ENCODE data around the gene FAM107B.
"Not testable (repeated sequence)": the region's sequence is repeated elsewhere in the genome, so short reads cannot be mapped to it uniquely, and the experiment has no call there.

Gene FAM107B

DNA sequence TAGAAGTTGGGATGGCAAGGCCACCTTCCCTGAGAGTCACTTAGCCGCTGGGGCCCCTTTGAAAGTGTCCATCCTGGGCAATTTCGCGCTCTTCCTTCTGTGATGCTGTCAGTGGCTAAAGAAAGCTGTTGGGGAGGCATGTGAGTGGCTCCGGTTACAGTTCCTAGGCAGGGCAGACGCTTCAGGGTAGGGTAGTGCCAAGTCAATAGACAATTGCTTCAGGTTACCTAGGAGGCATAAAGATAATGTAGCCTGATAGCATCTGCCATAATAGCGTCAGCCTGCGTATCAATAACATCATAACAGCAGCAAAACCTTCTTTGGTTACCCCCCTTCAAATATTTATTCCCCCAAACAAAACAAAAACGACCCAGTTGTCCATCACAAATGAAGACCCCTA, at the start of gene FAM107B:
TSS of gene FAM107B (minus strand) at position 101 of the 400 bp plus-strand sequence. CDS start 234 bp downstream, outside the sequence.
- DNase-seq = no peak

DNA sequence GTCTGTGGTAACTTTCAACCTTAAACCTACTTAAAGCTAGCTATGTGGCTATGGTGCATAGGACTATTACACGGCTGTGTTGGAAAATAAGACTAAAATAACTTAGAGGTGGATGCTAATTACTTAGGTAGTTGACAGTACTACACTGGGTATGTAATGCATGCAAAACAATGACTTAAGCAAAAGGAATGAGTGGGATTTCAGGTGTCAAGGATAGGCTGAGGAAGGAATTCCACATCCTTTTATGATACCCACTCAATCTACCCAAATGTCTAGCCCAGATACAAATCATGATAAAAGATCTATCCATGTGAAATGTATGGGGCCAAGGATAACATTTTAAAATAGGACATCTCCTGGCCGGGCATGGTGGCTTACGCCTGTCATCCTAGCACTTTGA, 49.3 kb upstream of the FAM107B start:
- no peak for DNase-seq

DNA sequence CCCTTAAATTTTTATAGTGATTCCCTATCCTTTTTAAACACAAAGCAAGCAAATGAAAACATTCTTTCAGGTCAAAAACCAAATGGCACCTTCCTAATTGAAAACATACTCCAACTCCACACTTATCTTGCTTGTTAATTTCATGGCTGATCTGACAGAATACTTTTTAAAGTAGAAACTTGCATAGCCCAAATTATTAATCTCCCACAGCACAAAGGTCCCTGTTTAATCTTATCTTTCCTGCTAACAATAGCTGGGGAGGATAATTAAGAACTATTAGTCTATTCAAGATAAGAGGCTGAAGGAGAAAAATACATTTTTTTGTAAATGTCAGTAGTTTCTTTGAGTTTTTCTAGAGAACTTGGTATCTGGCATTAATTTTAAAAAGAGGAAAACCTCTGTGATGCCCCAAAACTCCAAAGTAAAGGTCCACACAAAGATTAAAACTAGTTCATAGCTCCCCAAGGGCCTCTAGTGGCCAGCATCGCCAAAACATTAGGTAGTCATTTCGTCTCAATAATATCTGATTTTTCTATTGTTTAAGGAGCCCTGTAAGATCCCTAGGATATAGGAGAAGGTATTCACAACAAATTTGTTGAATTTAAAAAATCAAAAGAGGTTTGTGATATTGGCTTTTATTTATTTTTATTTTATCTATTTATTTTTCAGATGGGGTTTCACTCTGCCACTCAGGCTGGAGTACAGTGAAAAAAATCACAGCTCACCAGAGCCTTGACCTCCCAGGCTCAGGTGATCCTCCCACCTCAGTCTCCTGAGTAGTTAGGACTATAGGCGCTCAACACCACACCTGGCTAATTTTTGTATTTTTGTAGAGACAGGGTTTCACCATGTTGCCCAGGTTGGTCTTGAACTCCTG, 48.4 kb upstream of the FAM107B start:
- DNase-seq = peak; percentile 53

DNA sequence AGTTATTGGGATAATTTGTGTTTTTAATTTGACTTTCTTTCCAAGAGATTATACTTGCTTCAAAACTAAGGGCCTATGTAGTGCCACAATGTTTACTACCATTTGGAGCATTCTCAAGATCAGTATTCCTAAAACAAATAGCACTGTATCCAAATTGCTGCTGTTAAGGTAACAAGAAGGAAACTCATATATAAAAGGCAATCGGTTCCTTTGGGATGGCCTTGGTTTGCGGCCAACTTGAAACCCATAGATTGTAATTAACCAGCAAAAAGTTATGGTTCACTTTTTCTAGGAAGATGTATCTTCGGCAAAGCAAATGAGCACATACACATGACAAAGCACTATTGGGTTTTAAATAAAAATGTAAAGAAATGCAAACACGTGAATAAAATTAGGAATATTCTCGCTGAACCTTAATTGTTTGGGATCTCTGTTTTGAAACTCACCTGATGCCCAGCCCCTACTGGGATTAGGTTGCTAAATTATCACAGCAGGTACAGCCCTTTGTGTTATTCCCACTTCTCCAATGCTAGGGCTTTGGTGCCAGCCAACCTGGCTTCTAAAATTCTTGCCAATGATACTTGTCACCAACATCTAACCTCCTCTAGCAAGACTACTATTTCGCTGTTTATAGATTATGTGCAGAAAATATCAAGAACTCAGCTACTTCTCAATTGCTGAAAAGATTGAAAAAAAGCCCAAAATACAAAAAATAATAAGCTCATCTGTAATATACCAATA, 47.1 kb upstream of the FAM107B start:
- no peak for DNase-seq

DNA sequence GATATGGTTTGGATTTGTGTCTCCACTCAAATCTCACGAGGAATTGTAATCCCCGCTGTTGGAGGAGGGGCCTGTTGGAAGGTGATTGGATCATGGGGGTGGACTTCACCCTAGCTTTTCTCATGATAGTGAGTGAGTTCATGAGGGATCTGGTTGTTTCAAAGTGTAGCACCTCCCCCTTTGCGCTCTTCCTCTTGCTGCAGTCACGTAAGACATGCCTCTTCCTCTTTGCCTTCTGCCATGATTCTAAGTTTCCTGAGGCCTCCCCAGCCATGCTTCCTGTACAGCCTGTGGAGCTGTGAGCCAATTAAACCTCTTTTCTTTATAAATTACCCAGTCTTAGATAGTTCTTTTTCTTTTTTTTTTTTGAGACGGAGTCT, 46.1 kb upstream of the FAM107B start:
- no peak for DNase-seq

DNA sequence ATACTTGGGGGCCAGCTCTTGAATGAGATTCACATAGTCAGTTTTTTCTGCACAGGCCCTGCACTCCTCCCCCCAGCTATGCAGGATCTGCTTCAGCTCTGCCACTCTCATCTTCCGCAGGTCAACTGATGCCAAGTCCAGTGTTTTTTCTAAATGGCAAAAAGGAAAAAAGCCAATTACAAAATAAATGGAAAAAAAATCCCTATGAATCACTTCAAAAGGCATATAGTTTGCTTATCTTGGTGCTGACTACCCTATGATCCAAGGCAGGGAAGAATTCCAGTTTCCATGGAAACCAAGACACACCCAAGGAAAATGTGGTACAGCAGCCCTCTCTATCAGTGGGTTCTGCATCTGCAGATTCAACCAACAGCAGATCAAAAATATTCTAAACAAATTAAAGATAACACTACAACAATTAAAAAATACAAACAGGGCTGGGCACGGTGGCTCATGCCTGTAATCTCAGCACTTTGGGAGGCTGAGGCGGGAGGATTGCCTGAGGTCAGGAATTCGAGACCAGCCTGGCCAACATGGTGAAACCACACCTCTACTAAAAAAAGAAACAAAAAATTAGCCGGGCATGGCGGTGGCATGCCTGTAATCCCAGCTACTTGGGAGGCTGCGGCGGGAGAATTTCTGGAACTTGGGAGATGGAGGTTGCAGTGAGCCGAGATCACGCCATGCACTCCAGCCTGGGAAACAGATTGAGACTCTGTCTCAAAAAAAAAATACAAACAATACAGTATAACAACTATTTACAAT, 45.5 kb upstream of the FAM107B start:
- no peak for DNase-seq

DNA sequence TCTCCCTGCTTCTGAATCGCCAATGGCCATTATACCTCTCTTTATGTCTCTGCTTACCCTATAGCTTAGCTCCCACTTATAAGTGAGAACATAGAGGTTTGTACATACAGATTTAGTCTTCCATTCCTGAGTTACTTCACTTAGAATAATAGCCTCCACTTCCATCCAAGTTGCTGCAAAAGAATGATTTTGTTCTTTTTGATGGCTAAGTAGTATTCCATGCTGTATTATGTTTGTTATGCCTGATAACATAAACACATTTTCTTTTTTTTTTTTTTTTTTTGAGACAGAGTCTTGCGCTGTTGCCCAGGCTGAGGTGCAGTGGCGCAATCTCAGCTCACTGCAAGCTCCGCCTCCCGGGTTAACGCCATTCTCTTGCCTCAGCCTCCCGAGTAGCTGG, 42.0 kb upstream of the FAM107B start:
- DNase-seq = not testable (repeated sequence)

DNA sequence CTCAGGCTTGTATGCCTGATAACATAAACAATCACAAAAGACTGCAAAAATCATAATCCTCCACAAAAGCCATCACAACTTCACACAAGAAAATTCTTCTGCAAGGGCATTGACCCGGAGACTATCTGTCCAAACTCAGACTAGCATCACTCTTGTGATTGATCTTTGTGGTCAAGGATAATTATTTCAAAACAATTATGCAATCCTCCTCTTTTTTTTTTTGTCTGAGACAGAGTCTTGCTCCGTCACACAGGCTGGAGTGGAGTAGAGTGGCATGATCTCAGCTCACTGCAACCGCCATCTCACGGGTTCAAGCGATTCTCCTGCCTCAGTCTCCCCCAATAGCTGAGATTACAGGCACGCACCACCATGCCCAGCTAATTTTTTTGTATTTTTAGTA, 41.0 kb upstream of the FAM107B start:
- DNase-seq = no peak

DNA sequence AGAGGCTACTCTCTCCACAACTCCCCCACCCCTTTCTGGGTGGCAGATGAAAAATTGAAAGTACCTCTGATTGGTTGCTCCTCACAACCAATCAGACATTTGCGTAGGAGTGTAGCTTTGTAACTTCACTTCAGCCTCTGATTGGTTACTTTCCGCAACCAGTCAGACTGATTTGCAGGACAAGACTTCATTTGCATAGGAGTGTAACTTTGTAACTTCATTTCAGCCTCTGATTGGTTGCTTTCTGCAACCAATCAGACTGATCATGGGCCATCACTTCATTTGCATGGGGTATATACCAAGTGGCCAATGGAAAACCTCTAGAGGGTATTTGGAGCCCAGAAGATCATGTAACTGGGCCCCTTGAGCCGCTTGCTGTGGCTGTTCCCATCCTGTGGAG, 37.6 kb upstream of the FAM107B start:
- no peak for DNase-seq

DNA sequence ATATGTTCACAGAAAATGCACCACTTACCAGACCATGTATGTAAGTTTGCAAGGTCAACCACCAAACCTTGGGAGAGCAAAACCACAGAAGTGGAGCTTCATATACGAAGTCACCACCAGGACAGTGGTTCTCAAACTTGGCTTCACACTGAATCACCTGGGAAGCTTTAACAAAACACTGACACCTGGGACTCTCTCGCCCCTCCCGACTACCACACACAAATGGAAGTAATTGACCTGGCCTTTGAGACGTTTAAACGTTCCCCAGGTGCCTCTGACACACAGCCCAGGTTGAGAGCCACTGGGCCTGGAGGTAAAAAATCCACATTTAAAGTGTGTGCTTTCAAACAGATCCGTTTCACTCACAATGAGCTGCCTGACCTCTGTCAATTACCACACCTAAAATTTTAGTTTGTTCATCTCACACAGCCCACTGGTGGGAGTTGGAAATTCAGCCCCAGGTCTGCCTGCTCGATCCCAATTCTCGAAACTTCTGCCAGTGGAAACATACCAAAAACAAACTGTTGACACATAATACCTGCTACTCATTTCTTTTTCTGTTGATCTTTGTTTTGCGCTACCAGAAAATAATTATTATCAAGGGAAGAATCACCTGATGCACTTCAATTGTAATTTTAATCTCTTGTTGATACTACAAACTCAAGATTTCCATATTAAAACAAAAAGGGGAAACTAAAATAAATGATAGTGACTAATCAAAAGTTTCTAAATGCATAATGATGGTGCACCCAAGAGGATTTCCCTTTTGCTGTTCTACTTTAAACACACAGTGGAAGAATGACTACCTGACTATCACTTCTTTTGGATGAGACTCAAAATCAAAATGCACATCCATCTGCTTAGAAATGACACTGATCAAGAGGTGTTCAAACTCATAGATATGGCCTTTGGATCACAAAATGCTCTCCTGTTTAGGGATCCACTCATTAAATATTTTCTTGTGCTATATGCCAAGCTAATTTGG, 36.6 kb upstream of the FAM107B start:
- DNase-seq = no peak

DNA sequence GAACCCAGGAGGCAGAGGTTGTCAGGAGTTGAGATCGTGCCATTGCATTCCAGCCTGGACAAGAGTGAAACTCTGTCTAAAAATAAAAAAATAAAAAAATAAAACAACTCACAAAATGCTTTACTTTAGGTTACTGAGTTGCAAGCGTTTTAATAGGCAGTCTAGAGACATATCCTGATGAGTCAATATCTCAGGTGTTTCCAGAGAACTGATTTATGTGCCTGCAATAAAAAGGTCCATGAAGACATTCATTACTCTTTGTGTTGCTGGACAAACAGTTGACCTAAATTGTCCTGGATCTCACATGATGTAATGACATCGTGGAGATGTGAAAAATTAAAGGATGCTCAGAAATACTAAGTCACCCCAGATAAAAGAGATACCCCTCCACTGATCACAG, 31.6 kb upstream of the FAM107B start:
- no peak for DNase-seq

DNA sequence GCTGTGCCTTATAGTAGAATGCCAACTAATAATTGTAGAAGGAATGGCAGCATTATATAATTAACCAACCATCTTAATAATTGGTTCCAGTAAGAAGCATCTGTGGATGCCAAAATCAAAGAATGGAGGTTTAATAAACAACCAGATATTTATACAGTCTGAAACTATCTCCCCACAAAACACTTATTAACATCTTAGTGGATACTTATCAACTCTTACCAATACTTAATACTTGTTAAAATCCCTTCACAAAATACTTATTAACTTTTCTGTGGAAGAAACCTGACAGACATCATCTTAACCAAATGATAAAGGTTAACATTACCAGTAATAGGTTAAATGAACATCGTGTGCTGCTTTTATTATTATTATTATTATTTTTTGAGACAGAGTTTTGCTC, 29.1 kb upstream of the FAM107B start:
- DNase-seq = no peak

DNA sequence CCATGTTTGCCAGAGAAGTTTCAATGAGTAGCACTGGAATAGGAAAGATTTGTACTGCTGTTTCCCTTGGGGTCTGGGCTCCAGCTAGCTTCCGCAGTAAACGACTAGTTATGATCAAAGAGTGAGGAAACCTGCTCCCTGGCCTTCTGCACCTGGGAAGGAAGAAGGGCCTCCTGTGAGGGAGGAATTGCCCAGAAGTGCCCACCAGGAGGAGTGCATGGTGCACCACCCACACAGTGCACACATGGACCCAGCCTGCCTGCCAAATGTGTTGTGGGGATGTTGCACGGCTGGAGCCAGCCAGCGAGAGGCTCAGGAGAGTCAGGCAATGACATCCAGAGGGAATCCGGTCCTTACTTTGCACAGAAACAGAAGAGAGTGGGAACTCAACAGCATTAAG, 27.0 kb upstream of the FAM107B start:
- DNase-seq = no peak

DNA sequence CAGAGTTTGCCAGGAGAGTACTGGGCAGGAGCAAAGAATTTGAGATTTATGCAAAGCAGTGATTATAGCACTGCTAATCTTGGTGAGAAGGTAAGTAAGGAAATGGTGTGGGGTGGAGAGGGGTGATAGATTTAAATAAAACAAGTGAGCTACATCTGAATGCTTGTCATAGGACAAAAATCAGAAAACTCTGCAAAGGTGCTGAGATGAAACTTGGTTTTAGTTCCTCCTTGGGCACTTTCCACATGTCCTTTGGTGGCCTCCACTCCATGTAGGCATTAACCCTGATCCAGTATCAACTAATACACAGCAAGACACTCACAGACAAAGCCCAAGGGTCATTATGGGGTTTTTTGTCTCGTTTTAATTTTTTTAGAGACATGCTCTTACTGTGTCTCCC, 25.7 kb upstream of the FAM107B start:
- no peak for DNase-seq

DNA sequence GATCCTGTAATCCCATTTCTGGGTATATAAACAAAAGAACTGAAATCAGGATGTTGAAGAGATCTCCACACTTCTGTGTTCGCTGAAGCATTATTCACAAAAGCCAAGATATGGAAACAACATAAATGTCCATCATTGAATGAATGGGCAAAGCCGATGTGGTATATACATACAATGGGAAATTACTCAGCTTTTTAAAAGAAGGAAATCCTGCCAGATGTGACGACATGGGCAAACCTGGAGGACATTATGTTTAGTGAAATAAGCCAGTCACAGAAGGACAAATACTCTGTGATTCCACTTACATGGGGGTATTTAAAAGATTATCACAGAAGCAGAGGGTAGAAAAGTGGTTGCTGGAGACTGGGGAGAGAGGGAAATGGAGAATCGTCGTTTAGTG, 23.9 kb upstream of the FAM107B start:
- no peak for DNase-seq

DNA sequence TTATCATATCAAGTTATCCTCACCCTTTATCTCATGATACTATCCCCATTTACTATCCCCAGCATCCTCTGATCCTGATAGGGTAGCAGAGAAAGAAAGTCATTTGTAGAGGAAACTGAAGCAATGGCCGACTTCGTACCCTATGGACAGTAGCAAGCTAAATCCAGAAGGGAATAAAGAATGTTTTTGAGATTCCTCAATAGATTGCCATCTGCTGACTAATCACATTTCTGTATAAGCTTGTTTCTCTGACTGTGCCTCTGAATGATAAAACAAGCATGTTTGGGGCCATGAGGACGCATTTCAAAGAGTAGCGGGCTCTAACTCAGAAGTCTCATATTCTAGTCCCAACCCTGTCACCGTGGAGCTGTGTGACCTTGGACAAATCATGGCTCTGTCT, 13.2 kb upstream of the FAM107B start:
- no peak for DNase-seq

DNA sequence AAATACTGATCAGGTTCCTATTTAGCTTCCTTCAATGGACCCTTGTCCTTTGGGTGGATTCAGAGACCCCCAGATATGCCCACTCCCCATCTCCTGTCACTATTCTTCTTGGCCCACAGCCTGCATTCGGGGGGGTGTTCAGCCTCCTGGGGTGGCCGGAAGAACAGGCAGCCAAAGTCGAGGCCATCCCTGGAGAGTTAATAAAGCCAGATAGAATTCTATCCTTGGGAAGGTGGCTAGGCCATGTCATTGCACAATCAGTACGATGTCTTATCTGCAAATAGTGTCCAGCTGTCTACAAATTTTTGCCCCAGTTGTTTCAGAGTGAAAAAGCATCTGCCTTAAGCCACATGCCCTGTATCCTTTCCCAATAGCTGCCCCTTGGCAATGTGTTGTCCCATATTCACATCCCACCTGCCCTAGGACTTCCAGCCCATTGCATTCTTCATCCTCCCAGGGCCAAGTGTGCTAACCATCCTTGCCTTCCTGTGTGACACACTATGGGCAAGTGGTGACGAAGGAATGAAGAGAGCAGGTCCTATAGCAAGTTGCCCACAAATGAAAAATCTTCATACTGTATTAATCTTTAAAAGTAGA, 9.9 kb upstream of the FAM107B start:
- no peak for DNase-seq

DNA sequence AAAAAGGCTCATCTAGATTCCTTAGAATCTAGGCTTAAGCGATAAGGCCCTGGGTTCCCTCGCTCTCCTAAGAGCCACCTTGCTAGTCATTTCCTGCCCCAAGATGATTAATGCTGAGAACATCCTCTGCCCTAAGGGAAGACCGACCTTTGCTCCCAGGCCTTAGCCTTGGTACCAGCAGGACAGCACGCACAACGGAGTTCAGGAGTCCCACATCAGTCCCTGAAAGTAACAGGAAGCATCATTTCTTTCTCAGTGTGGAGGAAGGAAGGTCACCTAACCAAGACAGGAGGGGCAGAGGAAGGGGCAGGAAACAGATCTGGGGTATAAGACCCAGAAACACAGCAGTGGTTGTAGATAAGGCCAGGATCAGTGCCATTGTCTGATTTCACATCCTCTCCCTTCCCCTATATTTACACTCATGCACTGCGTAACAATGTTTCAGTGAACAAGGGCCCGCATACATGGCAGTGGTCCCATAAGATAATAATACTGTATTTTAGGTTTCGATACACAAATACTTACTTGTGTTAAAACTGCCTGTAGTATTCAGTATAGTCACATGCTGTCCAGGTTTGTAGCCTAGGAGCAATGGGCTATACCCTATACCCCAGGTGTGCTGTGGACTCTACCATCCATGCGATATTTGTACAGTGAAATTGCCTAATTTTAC, 8.1 kb upstream of the FAM107B start:
- peak; percentile 17 for DNase-seq

DNA sequence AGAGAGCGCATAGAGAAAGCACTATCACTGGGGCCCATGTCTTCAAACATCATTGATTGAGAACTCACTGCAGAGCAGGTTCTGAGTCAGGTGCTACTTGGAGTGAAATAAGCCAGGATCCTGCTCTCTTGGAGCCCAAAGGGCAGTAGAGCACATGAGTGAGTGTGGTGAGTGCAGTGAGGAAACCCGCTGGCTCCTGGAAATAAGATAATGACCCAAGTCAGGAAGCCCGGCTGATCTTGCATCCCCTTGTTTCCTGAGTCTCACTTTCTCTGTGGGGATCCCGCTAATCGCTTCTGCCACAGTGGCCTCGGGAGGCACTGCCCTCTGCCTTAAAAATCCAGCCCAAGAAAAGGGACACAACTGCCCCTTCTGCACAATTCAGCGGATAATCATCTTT, 7.1 kb upstream of the FAM107B start:
- DNase-seq = no peak

DNA sequence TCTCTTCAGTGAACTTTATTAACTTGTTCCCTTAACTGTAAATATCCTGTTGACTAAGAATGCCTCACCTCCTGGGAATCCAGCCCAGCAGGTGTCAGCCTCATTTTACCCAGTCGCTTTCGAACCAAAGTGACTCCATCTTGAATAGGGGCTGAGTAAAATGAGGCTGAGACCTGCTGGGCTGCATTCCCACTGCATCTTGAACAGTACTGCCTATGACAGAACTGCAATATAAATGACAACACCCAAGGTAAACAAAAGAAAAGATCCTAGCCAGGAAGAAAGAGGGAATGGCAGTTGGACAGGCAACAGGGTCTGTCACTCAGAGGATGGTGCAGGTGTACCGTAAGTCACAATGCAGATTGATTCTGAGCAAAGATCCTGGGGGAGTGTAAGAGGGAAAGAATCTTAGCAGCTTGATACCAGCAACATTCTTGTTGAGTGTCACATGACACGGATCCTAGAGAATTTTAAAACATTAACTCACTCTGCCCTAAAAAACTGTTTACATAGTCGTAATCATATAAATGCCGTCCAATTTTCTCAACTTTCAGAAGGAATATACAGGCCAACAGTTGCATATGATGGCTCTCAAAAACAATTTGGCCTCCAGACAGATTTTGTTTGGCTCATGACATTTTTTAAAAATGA, 4.4 kb upstream of the FAM107B start:
- DNase-seq = no peak

DNA sequence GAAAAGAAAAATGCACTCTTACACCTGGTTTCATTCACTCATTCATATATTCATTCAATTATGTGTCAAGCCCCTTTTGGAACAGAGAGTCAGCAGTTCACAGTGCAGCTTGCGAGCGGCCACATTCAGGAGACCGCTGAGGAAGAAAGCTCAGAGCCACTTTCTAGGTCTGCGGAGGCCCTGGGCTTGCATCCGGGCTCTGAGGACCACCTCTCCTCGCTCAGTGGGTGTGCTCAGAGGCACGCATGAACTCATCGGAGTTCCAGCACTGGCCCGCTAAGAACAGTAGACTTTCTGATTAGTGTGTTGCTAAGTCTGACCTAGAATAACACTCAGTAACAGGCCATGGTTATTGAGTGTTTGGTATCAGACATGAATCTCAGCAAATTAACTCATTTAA, 1.8 kb upstream of the FAM107B start:
- DNase-seq = no peak
